DND-41 (cell line): ENCODE measurements around the gene GGA2.

ENCODE experiments used
- ATAC-seq: fragments of 200-7000 bp; cut with Tn5 transposase; 3 replicates; pipeline ENCODE4 v1.9.1; 2021; ENCODE audit warnings: low read depth; ENCODE audit not compliant: insufficient read depth
- DNase-seq: peaks from one replicate; pipeline ENCODE4 v3.0.0-alpha.2; 2020
- H2AFZ ChIP-seq: 2 replicates; pipeline ENCODE4 v1.6.0; 2012; ENCODE audit warnings: low read depth, low read length
- H3K27ac ChIP-seq: 2 replicates; pipeline ENCODE4 v1.5.1; 2012; ENCODE audit warnings: low read length, inconsistent platforms
- H3K27me3 ChIP-seq: fragments of 200-600 bp; sonication (generic); 2 replicates; pipeline ENCODE4 v1.6.0; 2012; ENCODE audit warnings: low read length, mild to moderate bottlenecking, inconsistent platforms; ENCODE audit not compliant: insufficient read depth, poor library complexity
- H3K36me3 ChIP-seq: 2 replicates; pipeline ENCODE4 v1.5.1; 2012; ENCODE audit warnings: low read length, inconsistent platforms; ENCODE audit not compliant: insufficient read depth
- H3K4me1 ChIP-seq: 2 replicates; pipeline ENCODE4 v1.5.1; 2012; ENCODE audit warnings: mild to moderate bottlenecking, low read length; ENCODE audit not compliant: insufficient read depth
- H3K4me2 ChIP-seq: 2 replicates; pipeline ENCODE4 v1.6.0; 2012; ENCODE audit warnings: mild to moderate bottlenecking, moderate library complexity, low read length, inconsistent platforms; ENCODE audit not compliant: insufficient read depth
- H3K4me3 ChIP-seq, 2 experiments: fragments of 200-600 bp in 1 of 2; shearing (Covaris generic) in 1 of 2; 2 replicates each; pipeline ENCODE4 v1.5.1; 2012 to 2016; ENCODE audit warnings: inconsistent platforms in 2 of 2, low read length in 2 of 2, mild to moderate bottlenecking in 2 of 2, low read depth in 1 of 2, moderate library complexity in 1 of 2
- H3K79me2 ChIP-seq: 2 replicates; pipeline ENCODE4 v1.6.0; 2012; ENCODE audit warnings: low read length, inconsistent platforms; ENCODE audit not compliant: insufficient read depth
- H3K9ac ChIP-seq: 2 replicates; pipeline ENCODE4 v1.6.0; 2012; ENCODE audit warnings: low read depth, mild to moderate bottlenecking, inconsistent platforms, low read length, moderate library complexity
- H3K9me3 ChIP-seq: 2 replicates; pipeline ENCODE4 v1.5.1; 2012; ENCODE audit warnings: low read length, moderate library complexity, mild to moderate bottlenecking, inconsistent platforms; ENCODE audit not compliant: insufficient read depth, severe bottlenecking
- H4K20me1 ChIP-seq: 2 replicates; pipeline ENCODE4 v1.6.0; 2012; ENCODE audit warnings: low read length; ENCODE audit not compliant: insufficient read depth
- CTCF ChIP-seq: IDR thresholded peaks from 2 replicates; pipeline ENCODE4 v1.5.1; 2012; ENCODE audit warnings: borderline replicate concordance, low read length, moderate library complexity, mild to moderate bottlenecking; ENCODE audit not compliant: poor library complexity, severe bottlenecking; ENCODE audit errors: extremely low read depth
- EZH2 ChIP-seq: IDR thresholded peaks from 3 replicates; pipeline ENCODE4 v1.6.1; 2012; ENCODE audit warnings: borderline replicate concordance, low read depth, mild to moderate bottlenecking, moderate library complexity, low read length, inconsistent platforms; ENCODE audit not compliant: severe bottlenecking

The GGA2 gene

GRCh38 chr16:23491490-23492391 lies 18.6 kb downstream of the GGA2 start:
- ATAC-seq (no peak), DNase-seq (no peak)
- no peak overlapping the region for H3K4me3 ChIP-seq
- H3K4me1 ChIP-seq: no peaks in the 10 kb centered on the region
- H4K20me1 ChIP-seq: no peaks in the 10 kb centered on the region
- H3K9ac ChIP-seq: no peak overlapping the region
- no peak overlapping the region for H3K4me2 ChIP-seq
- no peak overlapping the region for H3K27ac ChIP-seq
- H2AFZ ChIP-seq: no peak overlapping the region
- no peaks in the 10 kb centered on the region for H3K79me2 ChIP-seq
- H3K9me3 ChIP-seq: no peaks in the 10 kb centered on the region
- no peaks in the 10 kb centered on the region for H3K27me3 ChIP-seq
- no peak for TF ChIP-seq EZH2
- no peak for TF ChIP-seq CTCF
- H3K36me3 ChIP-seq: no peaks in the 10 kb centered on the region

- Histone ChIP-seq H3K27ac (no peak overlapping the region), H3K9ac (no peak overlapping the region), H3K27me3 (no peaks in the 10 kb centered on the region), H4K20me1 (no peaks in the 10 kb centered on the region), H3K4me3 (no peak overlapping the region), H3K9me3 (no peaks in the 10 kb centered on the region), H3K36me3 (no peaks in the 10 kb centered on the region), H3K4me1 (no peaks in the 10 kb centered on the region), H3K4me2 (no peak overlapping the region), H2AFZ (no peak overlapping the region), H3K79me2 (no peaks in the 10 kb centered on the region)
- no peak for DNase-seq
- ATAC-seq: no peak
- TF ChIP-seq CTCF (no peak), EZH2 (no peak)
Measured at GRCh38 chr16:23486480-23486879, 23.8 kb downstream of the GGA2 start.

GRCh38 chr16:23485841-23486240 lies 24.5 kb downstream of the GGA2 start:
- no peak for DNase-seq
- H3K27ac ChIP-seq: no peak overlapping the region
- H4K20me1 ChIP-seq: no peaks in the 10 kb centered on the region
- no peaks in the 10 kb centered on the region for H3K9me3 ChIP-seq
- no peak overlapping the region for H3K9ac ChIP-seq
- TF ChIP-seq CTCF (no peak), EZH2 (no peak)
- no peak overlapping the region for H3K4me3 ChIP-seq
- H2AFZ ChIP-seq: no peak overlapping the region
- no peaks in the 10 kb centered on the region for H3K4me1 ChIP-seq
- H3K4me2 ChIP-seq: no peak overlapping the region
- H3K27me3 ChIP-seq: no peaks in the 10 kb centered on the region
- no peaks in the 10 kb centered on the region for H3K36me3 ChIP-seq
- no peaks in the 10 kb centered on the region for H3K79me2 ChIP-seq
- no peak for ATAC-seq
